Brain microvascular endothelial cell (primary cell): Measurements from ENCODE around the gene KATNAL1.
A peak's percentile ranks its signal among the peaks of the same experiment; 100 is the strongest.

ENCODE experiments used
- DNase-seq: peaks from one replicate; pipeline ENCODE4 v3.0.0-alpha.2; 2020
- H3K27ac ChIP-seq: fragments of 250-450 bp; sonication (Bioruptor Pico); 2 replicates; pipeline ENCODE4 v1.5.1; 2020; ENCODE audit warnings: mild to moderate bottlenecking, moderate library complexity
- H3K27me3 ChIP-seq: fragments of 250-450 bp; sonication (Bioruptor Pico); replicated peaks from 2 replicates; pipeline ENCODE4 v1.5.1; 2020; ENCODE audit warnings: mild to moderate bottlenecking
- H3K36me3 ChIP-seq: fragments of 250-450 bp; sonication (Bioruptor Pico); replicated peaks from 2 replicates; pipeline ENCODE4 v1.5.1; 2020; ENCODE audit warnings: mild to moderate bottlenecking
- H3K4me3 ChIP-seq: 2 replicates; pipeline ENCODE4 v1.5.1; 2011; ENCODE audit warnings: low read depth, mild to moderate bottlenecking, control low read depth, low read length, moderate library complexity
- in situ Hi-C: cut with HindIII; loops from 2 replicates; pipeline ENCODE4 v1.10.0; 2017; ENCODE audit warnings: low sequenced_read_pairs, low pct_ligation_motif_present
- TF ChIP-seq, protein P1 (sequence below): IDR thresholded peaks from 2 replicates; pipeline ENCODE4 v1.5.1; 2011; ENCODE audit warnings: low read depth, mild to moderate bottlenecking, moderate library complexity, low read length, control low read depth, inconsistent platforms; ENCODE audit errors: missing control alignments

Gene KATNAL1

DNA sequence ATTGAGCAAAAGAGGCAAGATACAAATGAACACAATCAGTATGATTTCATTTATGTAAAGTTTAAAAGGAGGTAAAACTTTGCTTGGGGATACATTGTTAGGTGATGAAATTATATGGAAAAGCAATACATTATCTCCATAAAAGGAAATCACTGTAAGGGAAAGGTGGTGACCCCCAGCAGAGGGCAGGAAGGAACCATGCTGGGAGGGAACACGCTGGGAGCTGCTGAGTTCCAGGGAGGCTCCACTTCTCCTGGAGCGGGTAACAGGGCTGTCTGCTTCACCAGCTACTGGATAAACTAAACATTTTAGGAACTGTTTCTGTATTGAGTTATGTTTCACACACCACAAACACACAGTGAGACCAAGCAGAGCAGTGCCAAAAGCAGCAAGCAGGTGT is 91.2 kb downstream of the KATNAL1 start:
- Histone ChIP-seq H3K27me3 (no peaks in the 10 kb centered on the region), H3K27ac (peak overlapping the region; percentile 18), H3K4me3 (no peak overlapping the region), H3K36me3 (peaks cover 6% of the 10 kb centered on the region)
- in situ Hi-C loops = no loop called here
- peak; percentile 31 for DNase-seq
- TF ChIP-seq, protein P1, sequence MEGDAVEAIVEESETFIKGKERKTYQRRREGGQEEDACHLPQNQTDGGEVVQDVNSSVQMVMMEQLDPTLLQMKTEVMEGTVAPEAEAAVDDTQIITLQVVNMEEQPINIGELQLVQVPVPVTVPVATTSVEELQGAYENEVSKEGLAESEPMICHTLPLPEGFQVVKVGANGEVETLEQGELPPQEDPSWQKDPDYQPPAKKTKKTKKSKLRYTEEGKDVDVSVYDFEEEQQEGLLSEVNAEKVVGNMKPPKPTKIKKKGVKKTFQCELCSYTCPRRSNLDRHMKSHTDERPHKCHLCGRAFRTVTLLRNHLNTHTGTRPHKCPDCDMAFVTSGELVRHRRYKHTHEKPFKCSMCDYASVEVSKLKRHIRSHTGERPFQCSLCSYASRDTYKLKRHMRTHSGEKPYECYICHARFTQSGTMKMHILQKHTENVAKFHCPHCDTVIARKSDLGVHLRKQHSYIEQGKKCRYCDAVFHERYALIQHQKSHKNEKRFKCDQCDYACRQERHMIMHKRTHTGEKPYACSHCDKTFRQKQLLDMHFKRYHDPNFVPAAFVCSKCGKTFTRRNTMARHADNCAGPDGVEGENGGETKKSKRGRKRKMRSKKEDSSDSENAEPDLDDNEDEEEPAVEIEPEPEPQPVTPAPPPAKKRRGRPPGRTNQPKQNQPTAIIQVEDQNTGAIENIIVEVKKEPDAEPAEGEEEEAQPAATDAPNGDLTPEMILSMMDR = no peak

GRCh38 chr13:30212256-30212655 is 95.1 kb downstream of the KATNAL1 start:
- Histone ChIP-seq H3K4me3 (no peak overlapping the region), H3K36me3 (peaks cover 11% of the 10 kb centered on the region), H3K27ac (no peak overlapping the region), H3K27me3 (no peaks in the 10 kb centered on the region)
- in situ Hi-C loops = no loop called here
- no peak for DNase-seq
- TF ChIP-seq, protein P1 = no peak

- H3K36me3 ChIP-seq = peaks cover 8% of the 10 kb centered on the region
- H3K4me3 ChIP-seq = no peak overlapping the region
- in situ Hi-C loops = no loop called here
- H3K27me3 ChIP-seq = no peaks in the 10 kb centered on the region
- no peak overlapping the region for H3K27ac ChIP-seq
- TF ChIP-seq, protein P1 = no peak
- DNase-seq = no peak
These were observed 95.6 kb downstream of the KATNAL1 start for GRCh38 chr13:30211745-30212144.

DNA sequence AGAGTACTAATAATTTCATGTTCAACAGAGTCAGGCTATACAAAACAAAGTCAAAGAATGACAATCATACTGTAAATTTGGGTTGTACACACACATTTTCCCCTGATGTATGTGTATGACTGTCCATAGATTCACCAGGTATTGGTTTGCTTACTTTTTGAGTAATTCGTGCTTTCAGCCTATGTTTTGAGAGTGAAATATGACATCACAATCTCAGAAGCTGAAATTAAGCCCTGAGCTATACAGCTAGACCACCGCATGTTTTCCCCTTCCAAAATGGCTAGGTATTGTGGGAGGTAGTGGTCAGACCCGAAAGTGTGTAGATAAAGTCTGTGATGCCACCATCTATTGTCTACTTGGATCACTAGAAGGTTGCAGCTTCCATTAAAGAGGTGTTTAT is 102.8 kb downstream of the KATNAL1 start:
- in situ Hi-C loops = no loop called here
- peaks cover 13% of the 10 kb centered on the region for H3K36me3 ChIP-seq
- H3K27me3 ChIP-seq = no peaks in the 10 kb centered on the region
- H3K27ac ChIP-seq = no peak overlapping the region
- no peak overlapping the region for H3K4me3 ChIP-seq
- no peak for DNase-seq
- TF ChIP-seq, protein P1 = no peak

- no peaks in the 10 kb centered on the region for H3K36me3 ChIP-seq
- H3K4me3 ChIP-seq = no peak overlapping the region
- H3K27me3 ChIP-seq = no peaks in the 10 kb centered on the region
- in situ Hi-C loops = no loop called here
- no peak overlapping the region for H3K27ac ChIP-seq
- peak; percentile 67 for DNase-seq
- TF ChIP-seq, protein P1 = peak; percentile 6
These were observed 111.3 kb downstream of the KATNAL1 start for GRCh38 chr13:30196025-30196424.

DNA sequence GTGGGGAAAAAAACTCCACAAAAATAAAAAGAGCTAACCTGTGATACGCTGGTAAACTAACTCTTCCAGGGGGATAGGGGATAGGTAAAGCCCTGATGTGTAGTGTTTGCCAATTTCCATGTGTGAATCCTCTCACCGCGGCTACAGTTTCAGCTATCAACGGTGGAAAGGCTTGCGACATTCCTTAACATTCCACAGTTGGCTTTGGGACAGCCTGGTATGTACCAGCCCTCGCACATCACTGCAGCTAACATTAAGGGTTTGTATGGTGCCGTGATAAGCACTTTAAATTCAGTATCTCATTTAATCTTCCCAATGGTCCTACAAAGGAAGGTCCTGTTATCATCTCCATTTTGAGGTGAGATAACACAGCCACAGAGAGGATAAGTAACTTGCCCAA is 112.4 kb downstream of the KATNAL1 start:
- no peaks in the 10 kb centered on the region for H3K27me3 ChIP-seq
- in situ Hi-C loops = no loop called here
- TF ChIP-seq, protein P1 = no peak
- no peak overlapping the region for H3K4me3 ChIP-seq
- DNase-seq = no peak
- H3K36me3 ChIP-seq = no peaks in the 10 kb centered on the region
- no peak overlapping the region for H3K27ac ChIP-seq
